ENCODE results near the gene AHCTF1. TPM values are rescaled to one million over a fixed set of nuclear protein-coding genes. Genes with fewer than 3 reads are reported as not detected.
A peak's percentile ranks its signal among the peaks of the same experiment; 100 is the strongest.

AHCTF1 gene
- total RNA-seq, 1 experiment from 2014 or later, result 46.4 TPM

DNA sequence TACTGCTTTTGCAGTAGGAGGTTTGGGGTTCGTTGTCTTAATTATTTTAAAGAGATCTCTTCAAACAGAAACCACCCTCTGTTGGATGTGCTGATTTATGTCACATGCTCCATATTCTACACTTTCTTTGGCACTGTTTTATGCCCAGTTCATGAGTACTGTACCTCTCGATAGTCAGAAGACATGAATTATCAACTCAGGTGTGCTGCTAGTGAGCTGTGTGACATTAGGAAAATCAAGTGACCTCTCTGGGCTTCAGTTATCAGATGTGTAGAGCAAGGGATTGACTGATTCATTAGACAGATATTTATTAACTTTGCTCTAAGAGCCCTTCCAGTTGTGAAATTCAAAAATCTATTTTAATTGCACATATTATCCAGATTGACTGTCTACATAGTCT lies 2.1 kb upstream of the AHCTF1 start:
- Mint-ChIP-seq H3K27ac (no peak overlapping the region), H3K9me3 (no peaks in the 10 kb centered on the region), H3K4me3 (no peak overlapping the region), H3K27me3 (ENCODE audit: low read depth) (no peaks in the 10 kb centered on the region), H3K36me3 (peaks cover 3% of the 10 kb centered on the region), H3K4me1 (peaks cover 16% of the 10 kb centered on the region)
- ChIA-PET CTCF (interaction anchor here (1.2 kb wide), 1 partner anchor 15 kb away, joined by 3 read pairs; no protein-coding TSS in a partner anchor), POLR2A (no interaction called here)
- DNase-seq (ENCODE audit: low spot score) (no peak), ATAC-seq (no peak)
- TF ChIP-seq ZNF263 (CRISPR knock-in tag; IDR thresholded peaks at IDR 0.05; ENCODE audit: low read depth), result no peak
- TF ChIP-seq PRDM15 (CRISPR knock-in tag; IDR thresholded peaks at IDR 0.05), result no peak
- no peak for TF ChIP-seq ZNF317 (CRISPR knock-in tag; IDR thresholded peaks at IDR 0.05; ENCODE audit: borderline replicate concordance, low read depth)
- TF ChIP-seq, protein P1, sequence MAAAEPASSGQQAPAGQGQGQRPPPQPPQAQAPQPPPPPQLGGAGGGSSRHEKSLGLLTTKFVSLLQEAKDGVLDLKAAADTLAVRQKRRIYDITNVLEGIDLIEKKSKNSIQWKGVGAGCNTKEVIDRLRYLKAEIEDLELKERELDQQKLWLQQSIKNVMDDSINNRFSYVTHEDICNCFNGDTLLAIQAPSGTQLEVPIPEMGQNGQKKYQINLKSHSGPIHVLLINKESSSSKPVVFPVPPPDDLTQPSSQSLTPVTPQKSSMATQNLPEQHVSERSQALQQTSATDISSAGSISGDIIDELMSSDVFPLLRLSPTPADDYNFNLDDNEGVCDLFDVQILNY (CRISPR knock-in tag; IDR thresholded peaks at IDR 0.05), result no peak
- TF ChIP-seq, protein P2, sequence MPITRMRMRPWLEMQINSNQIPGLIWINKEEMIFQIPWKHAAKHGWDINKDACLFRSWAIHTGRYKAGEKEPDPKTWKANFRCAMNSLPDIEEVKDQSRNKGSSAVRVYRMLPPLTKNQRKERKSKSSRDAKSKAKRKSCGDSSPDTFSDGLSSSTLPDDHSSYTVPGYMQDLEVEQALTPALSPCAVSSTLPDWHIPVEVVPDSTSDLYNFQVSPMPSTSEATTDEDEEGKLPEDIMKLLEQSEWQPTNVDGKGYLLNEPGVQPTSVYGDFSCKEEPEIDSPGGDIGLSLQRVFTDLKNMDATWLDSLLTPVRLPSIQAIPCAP (CRISPR knock-in tag; IDR thresholded peaks at IDR 0.05), result no peak
- TF ChIP-seq PREB (CRISPR knock-in tag; IDR thresholded peaks at IDR 0.05; ENCODE audit: borderline replicate concordance), result no peak
- TF ChIP-seq CREB1 (CRISPR knock-in tag; IDR thresholded peaks at IDR 0.05), result no peak
- TF ChIP-seq SOX15 (CRISPR knock-in tag; IDR thresholded peaks at IDR 0.05), result no peak
- TF ChIP-seq, protein P3, sequence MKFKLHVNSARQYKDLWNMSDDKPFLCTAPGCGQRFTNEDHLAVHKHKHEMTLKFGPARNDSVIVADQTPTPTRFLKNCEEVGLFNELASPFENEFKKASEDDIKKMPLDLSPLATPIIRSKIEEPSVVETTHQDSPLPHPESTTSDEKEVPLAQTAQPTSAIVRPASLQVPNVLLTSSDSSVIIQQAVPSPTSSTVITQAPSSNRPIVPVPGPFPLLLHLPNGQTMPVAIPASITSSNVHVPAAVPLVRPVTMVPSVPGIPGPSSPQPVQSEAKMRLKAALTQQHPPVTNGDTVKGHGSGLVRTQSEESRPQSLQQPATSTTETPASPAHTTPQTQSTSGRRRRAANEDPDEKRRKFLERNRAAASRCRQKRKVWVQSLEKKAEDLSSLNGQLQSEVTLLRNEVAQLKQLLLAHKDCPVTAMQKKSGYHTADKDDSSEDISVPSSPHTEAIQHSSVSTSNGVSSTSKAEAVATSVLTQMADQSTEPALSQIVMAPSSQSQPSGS (CRISPR knock-in tag; IDR thresholded peaks at IDR 0.05; ENCODE audit: borderline replicate concordance, low read depth), result no peak
- TF ChIP-seq SMAD4 (CRISPR knock-in tag; IDR thresholded peaks at IDR 0.05), result no peak
- TF ChIP-seq, protein P4, sequence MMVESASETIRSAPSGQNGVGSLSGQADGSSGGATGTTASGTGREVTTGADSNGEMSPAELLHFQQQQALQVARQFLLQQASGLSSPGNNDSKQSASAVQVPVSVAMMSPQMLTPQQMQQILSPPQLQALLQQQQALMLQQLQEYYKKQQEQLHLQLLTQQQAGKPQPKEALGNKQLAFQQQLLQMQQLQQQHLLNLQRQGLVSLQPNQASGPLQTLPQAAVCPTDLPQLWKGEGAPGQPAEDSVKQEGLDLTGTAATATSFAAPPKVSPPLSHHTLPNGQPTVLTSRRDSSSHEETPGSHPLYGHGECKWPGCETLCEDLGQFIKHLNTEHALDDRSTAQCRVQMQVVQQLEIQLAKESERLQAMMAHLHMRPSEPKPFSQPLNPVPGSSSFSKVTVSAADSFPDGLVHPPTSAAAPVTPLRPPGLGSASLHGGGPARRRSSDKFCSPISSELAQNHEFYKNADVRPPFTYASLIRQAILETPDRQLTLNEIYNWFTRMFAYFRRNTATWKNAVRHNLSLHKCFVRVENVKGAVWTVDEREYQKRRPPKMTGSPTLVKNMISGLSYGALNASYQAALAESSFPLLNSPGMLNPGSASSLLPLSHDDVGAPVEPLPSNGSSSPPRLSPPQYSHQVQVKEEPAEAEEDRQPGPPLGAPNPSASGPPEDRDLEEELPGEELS (CRISPR knock-in tag; IDR thresholded peaks at IDR 0.05), result no peak
- TF ChIP-seq TP53 (CRISPR knock-in tag; IDR thresholded peaks at IDR 0.05), result no peak

DNA sequence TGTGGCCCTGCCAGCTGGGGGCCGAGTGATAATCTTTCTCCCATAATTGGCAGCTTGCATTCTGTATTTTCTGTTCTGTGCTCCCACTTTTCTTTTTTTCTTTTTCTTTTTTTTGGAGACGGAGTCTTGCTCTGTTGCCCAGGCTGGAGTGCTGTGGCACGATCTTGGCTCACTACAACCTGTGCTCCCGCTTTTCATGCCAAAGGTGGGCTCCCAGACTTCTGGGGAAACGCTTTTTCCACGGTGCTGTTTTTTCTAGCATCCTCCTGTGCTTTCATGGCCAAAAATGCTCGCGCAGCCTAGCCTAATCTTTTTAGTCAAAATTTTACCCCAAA lies 585 bp upstream of the AHCTF1 start:
- peaks cover 10% of the 10 kb centered on the region for H3K36me3 Mint-ChIP-seq
- no peak for DNase-seq (ENCODE audit: low spot score)
- H3K4me1 Mint-ChIP-seq, result peaks cover 20% of the 10 kb centered on the region
- ATAC-seq, result no peak; the same call in 1 of the 2 replicates
- no peaks in the 10 kb centered on the region for H3K9me3 Mint-ChIP-seq
- ChIA-PET POLR2A (interaction anchor here (0.6 to 0.8 kb wide), 2 partner anchors 120 to 179 kb away, joined by 3 to 4 read pairs; no protein-coding TSS in a partner anchor), CTCF (interaction anchor here (0.9 kb wide), 1 partner anchor 214 kb away, joined by 3 read pairs; no protein-coding TSS in a partner anchor)
- peak overlapping the region; percentile 97 for H3K27ac Mint-ChIP-seq
- peak overlapping the region; percentile 89 for H3K4me3 Mint-ChIP-seq
- no peaks in the 10 kb centered on the region for H3K27me3 Mint-ChIP-seq (ENCODE audit: low read depth)
- no peak for TF ChIP-seq MLX (CRISPR knock-in tag; IDR thresholded peaks at IDR 0.05)
- TF ChIP-seq, protein P2 (CRISPR knock-in tag; IDR thresholded peaks at IDR 0.05), result no peak
- 0 out of 2 replicates have a peak, but pooled peaks have one; percentile 17 for TF ChIP-seq AR (CRISPR knock-in tag; IDR thresholded peaks at IDR 0.05)
- TF ChIP-seq, protein P5, sequence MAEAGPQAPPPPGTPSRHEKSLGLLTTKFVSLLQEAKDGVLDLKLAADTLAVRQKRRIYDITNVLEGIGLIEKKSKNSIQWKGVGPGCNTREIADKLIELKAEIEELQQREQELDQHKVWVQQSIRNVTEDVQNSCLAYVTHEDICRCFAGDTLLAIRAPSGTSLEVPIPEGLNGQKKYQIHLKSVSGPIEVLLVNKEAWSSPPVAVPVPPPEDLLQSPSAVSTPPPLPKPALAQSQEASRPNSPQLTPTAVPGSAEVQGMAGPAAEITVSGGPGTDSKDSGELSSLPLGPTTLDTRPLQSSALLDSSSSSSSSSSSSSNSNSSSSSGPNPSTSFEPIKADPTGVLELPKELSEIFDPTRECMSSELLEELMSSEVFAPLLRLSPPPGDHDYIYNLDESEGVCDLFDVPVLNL (CRISPR knock-in tag; IDR thresholded peaks at IDR 0.05; ENCODE audit: borderline replicate concordance, low read depth), result no peak
- peak; percentile 22; the same call in 1 of the 2 replicates for TF ChIP-seq ERG (CRISPR knock-in tag; IDR thresholded peaks at IDR 0.05)

Measured in WTC11 (cell line).